Right lobe of liver (tissue), 4 donors: Measurements from ENCODE around the gene CRYBG3.

ENCODE experiments used
- POLR2A ChIP-seq: fragments of 450-650 bp; IDR thresholded peaks from one replicate; pipeline ENCODE4 v1.6.1; 2017; ENCODE audit warnings: antibody characterized with exemption, mild to moderate bottlenecking
- TF ChIP-seq, protein P1 (sequence below), 4 donors: fragments of 200-600 bp in 3 of 4; fragments of 450-650 bp in 1 of 4; IDR thresholded peaks; one replicate each; pipeline versions ENCODE4 v1.5.1 to v1.8.0; 2016 to 2022; ENCODE audit warnings: antibody characterized with exemption in 4 of 4, mild to moderate bottlenecking in 2 of 4
- donor health status: DM: no; HTN: no; CAD: no.
- donor health status: DM: no; HTN: no; CAD: no.
- donor health status: DM: no; HTN: yes; CAD: no.

GRCh38 chr3:97830638-97831037, 8.8 kb downstream of the CRYBG3 start:
- TF ChIP-seq POLR2A: no peak
- TF ChIP-seq, protein P1, sequence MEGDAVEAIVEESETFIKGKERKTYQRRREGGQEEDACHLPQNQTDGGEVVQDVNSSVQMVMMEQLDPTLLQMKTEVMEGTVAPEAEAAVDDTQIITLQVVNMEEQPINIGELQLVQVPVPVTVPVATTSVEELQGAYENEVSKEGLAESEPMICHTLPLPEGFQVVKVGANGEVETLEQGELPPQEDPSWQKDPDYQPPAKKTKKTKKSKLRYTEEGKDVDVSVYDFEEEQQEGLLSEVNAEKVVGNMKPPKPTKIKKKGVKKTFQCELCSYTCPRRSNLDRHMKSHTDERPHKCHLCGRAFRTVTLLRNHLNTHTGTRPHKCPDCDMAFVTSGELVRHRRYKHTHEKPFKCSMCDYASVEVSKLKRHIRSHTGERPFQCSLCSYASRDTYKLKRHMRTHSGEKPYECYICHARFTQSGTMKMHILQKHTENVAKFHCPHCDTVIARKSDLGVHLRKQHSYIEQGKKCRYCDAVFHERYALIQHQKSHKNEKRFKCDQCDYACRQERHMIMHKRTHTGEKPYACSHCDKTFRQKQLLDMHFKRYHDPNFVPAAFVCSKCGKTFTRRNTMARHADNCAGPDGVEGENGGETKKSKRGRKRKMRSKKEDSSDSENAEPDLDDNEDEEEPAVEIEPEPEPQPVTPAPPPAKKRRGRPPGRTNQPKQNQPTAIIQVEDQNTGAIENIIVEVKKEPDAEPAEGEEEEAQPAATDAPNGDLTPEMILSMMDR (IDR thresholded peaks at IDR 0.05): no peak
